ENCODE measurements around the gene PWP2.

Gene PWP2

GRCh38 chr21:44083631-44084291 lies 23.4 kb upstream of the PWP2 start:
- 95% methylated on average over 16 of the region's 16 CpGs for WGBS
- peaks cover 92% of the 10 kb centered on the region for H3K36me3 ChIP-seq (ENCODE audit: insufficient read depth, low read length)
- H3K27me3 ChIP-seq (ENCODE audit: insufficient read depth, low read length): no peaks in the 10 kb centered on the region
- H3K9me3 ChIP-seq (ENCODE audit: insufficient read depth, low read depth, low read length): no peaks in the 10 kb centered on the region
- H3K4me3 ChIP-seq (ENCODE audit: low read length): no peak overlapping the region
- H3K27ac ChIP-seq (ENCODE audit: low read depth, low read length): no peak overlapping the region
- no peaks in the 10 kb centered on the region for H3K4me1 ChIP-seq (ENCODE audit: insufficient read depth, low read length)
- H3K9ac ChIP-seq (ENCODE audit: low read depth, low read length): no peak overlapping the region

- 91% methylated on average over 7 of the region's 7 CpGs for WGBS
- peaks cover 91% of the 10 kb centered on the region for H3K36me3 ChIP-seq (ENCODE audit: insufficient read depth, low read length)
- no peaks in the 10 kb centered on the region for H3K4me1 ChIP-seq (ENCODE audit: insufficient read depth, low read length)
Observed at GRCh38 chr21:44084496-44085241, 22.5 kb upstream of the PWP2 start.

GRCh38 chr21:44085491-44086321 lies 21.5 kb upstream of the PWP2 start:
- 93% methylated on average over 15 of the region's 15 CpGs for WGBS
- no peaks in the 10 kb centered on the region for H3K4me1 ChIP-seq (ENCODE audit: insufficient read depth, low read length)
- H3K4me3 ChIP-seq (ENCODE audit: low read length): no peak overlapping the region
- H3K27ac ChIP-seq (ENCODE audit: low read depth, low read length): no peak overlapping the region
- H3K36me3 ChIP-seq (ENCODE audit: insufficient read depth, low read length): peaks cover 92% of the 10 kb centered on the region
- no peaks in the 10 kb centered on the region for H3K9me3 ChIP-seq (ENCODE audit: insufficient read depth, low read depth, low read length)
- H3K9ac ChIP-seq (ENCODE audit: low read depth, low read length): no peak overlapping the region
- H3K27me3 ChIP-seq (ENCODE audit: insufficient read depth, low read length): no peaks in the 10 kb centered on the region

More at GRCh38 chr21:44084496-44085241, 22.5 kb upstream of the PWP2 start:
- H3K4me3 ChIP-seq (ENCODE audit: low read length): no peak overlapping the region
- no peaks in the 10 kb centered on the region for H3K27me3 ChIP-seq (ENCODE audit: insufficient read depth, low read length)
- no peak overlapping the region for H3K9ac ChIP-seq (ENCODE audit: low read depth, low read length)
- H3K9me3 ChIP-seq (ENCODE audit: insufficient read depth, low read depth, low read length): no peaks in the 10 kb centered on the region
- H3K27ac ChIP-seq (ENCODE audit: low read depth, low read length): no peak overlapping the region

GRCh38 chr21:44086636-44087425 lies 20.4 kb upstream of the PWP2 start:
- Histone ChIP-seq H3K9ac (ENCODE audit: low read depth, low read length) (no peak overlapping the region), H3K4me3 (ENCODE audit: low read length) (no peak overlapping the region), H3K9me3 (ENCODE audit: insufficient read depth, low read depth, low read length) (no peaks in the 10 kb centered on the region), H3K4me1 (ENCODE audit: insufficient read depth, low read length) (no peaks in the 10 kb centered on the region), H3K27me3 (ENCODE audit: insufficient read depth, low read length) (no peaks in the 10 kb centered on the region), H3K36me3 (ENCODE audit: insufficient read depth, low read length) (peaks cover 87% of the 10 kb centered on the region), H3K27ac (ENCODE audit: low read depth, low read length) (no peak overlapping the region)
- 94% methylated on average over 21 of the region's 21 CpGs for WGBS

GRCh38 chr21:44087426-44088400 lies 19.5 kb upstream of the PWP2 start:
- no peak overlapping the region for H3K9ac ChIP-seq (ENCODE audit: low read depth, low read length)
- H3K4me3 ChIP-seq (ENCODE audit: low read length): no peak overlapping the region
- WGBS: 97% methylated on average over 33 of the region's 33 CpGs
- no peaks in the 10 kb centered on the region for H3K9me3 ChIP-seq (ENCODE audit: insufficient read depth, low read depth, low read length)
- peaks cover 85% of the 10 kb centered on the region for H3K36me3 ChIP-seq (ENCODE audit: insufficient read depth, low read length)
- H3K27ac ChIP-seq (ENCODE audit: low read depth, low read length): no peak overlapping the region
- no peaks in the 10 kb centered on the region for H3K4me1 ChIP-seq (ENCODE audit: insufficient read depth, low read length)
- H3K27me3 ChIP-seq (ENCODE audit: insufficient read depth, low read length): no peaks in the 10 kb centered on the region

GRCh38 chr21:44088401-44088780 lies 18.8 kb upstream of the PWP2 start:
- Histone ChIP-seq H3K27ac (ENCODE audit: low read depth, low read length) (no peak overlapping the region), H3K9ac (ENCODE audit: low read depth, low read length) (no peak overlapping the region), H3K4me3 (ENCODE audit: low read length) (no peak overlapping the region), H3K27me3 (ENCODE audit: insufficient read depth, low read length) (no peaks in the 10 kb centered on the region), H3K9me3 (ENCODE audit: insufficient read depth, low read depth, low read length) (no peaks in the 10 kb centered on the region), H3K4me1 (ENCODE audit: insufficient read depth, low read length) (no peaks in the 10 kb centered on the region), H3K36me3 (ENCODE audit: insufficient read depth, low read length) (peaks cover 84% of the 10 kb centered on the region)
- WGBS: 95% methylated on average over 18 of the region's 18 CpGs

GRCh38 chr21:44089001-44089911 lies 17.9 kb upstream of the PWP2 start:
- Histone ChIP-seq H3K36me3 (ENCODE audit: insufficient read depth, low read length) (peaks cover 84% of the 10 kb centered on the region), H3K27ac (ENCODE audit: low read depth, low read length) (no peak overlapping the region)
- WGBS: 96% methylated on average over 30 of the region's 30 CpGs

GRCh38 chr21:44090325-44090724 lies 16.9 kb upstream of the PWP2 start:
- Histone ChIP-seq H3K36me3 (ENCODE audit: insufficient read depth, low read length) (peaks cover 78% of the 10 kb centered on the region), H3K9me3 (ENCODE audit: insufficient read depth, low read depth, low read length) (no peaks in the 10 kb centered on the region), H3K27me3 (ENCODE audit: insufficient read depth, low read length) (no peaks in the 10 kb centered on the region), H3K4me3 (ENCODE audit: low read length) (no peak overlapping the region), H3K4me1 (ENCODE audit: insufficient read depth, low read length) (no peaks in the 10 kb centered on the region), H3K9ac (ENCODE audit: low read depth, low read length) (no peak overlapping the region), H3K27ac (ENCODE audit: low read depth, low read length) (no peak overlapping the region)
- 93% methylated on average over 8 of the region's 8 CpGs for WGBS

More at GRCh38 chr21:44089001-44089911, 17.9 kb upstream of the PWP2 start:
- no peaks in the 10 kb centered on the region for H3K9me3 ChIP-seq (ENCODE audit: insufficient read depth, low read depth, low read length)
- H3K4me1 ChIP-seq (ENCODE audit: insufficient read depth, low read length): no peaks in the 10 kb centered on the region
- no peak overlapping the region for H3K4me3 ChIP-seq (ENCODE audit: low read length)
- H3K9ac ChIP-seq (ENCODE audit: low read depth, low read length): no peak overlapping the region
- H3K27me3 ChIP-seq (ENCODE audit: insufficient read depth, low read length): no peaks in the 10 kb centered on the region

- Histone ChIP-seq H3K27ac (ENCODE audit: low read depth, low read length) (no peak overlapping the region), H3K4me3 (ENCODE audit: low read length) (no peak overlapping the region), H3K36me3 (ENCODE audit: insufficient read depth, low read length) (peaks cover 65% of the 10 kb centered on the region), H3K4me1 (ENCODE audit: insufficient read depth, low read length) (no peaks in the 10 kb centered on the region), H3K9me3 (ENCODE audit: insufficient read depth, low read depth, low read length) (no peaks in the 10 kb centered on the region), H3K27me3 (ENCODE audit: insufficient read depth, low read length) (no peaks in the 10 kb centered on the region), H3K9ac (ENCODE audit: low read depth, low read length) (no peak overlapping the region)
- WGBS: 96% methylated on average over 9 of the region's 9 CpGs
Observed at GRCh38 chr21:44092211-44092610, 15.0 kb upstream of the PWP2 start.
